NCI-H82 treated with DMSO at 0.1 percent for 48 hours (cell line): ENCODE measurements around the gene RAET1G.
"Not testable (repeated sequence)": the region's sequence is repeated elsewhere in the genome, so short reads cannot be mapped to it uniquely, and the experiment has no call there.

ENCODE experiments used
- DNase-seq: peaks from one replicate; lab custom pipeline; 2025; ENCODE audit not compliant: unreplicated experiment; lab: John Stamatoyannopoulos, UW

RAET1G gene

GRCh38 chr6:149954328-149954983, 31.5 kb upstream of the RAET1G start:
- DNase-seq: not testable (repeated sequence)

DNA sequence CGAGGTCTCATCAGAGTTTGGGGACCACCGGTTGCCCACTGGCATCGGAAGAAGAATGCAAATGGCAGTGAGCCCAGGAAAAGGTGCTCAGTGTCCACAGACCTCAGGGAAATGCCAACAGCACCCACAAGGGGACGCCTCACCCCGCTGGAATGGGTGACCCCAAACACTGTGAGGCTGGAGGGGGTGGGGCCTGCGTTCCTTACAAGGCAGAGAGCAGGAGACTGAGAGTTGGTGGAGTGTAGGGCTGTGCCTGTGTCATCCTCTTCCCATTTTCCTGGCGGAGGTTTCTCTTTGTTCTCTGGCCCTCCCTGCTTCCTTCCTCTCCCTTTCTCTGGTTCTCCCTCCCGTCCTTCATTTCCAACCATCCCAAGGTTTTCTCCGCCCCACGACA, 31.0 kb upstream of the RAET1G start:
- not testable (repeated sequence) for DNase-seq

- not testable (repeated sequence) for DNase-seq
These were observed 30.5 kb upstream of the RAET1G start for GRCh38 chr6:149953390-149953789.

- DNase-seq: no peak
These were observed 28.7 kb upstream of the RAET1G start for GRCh38 chr6:149951626-149952025.

- no peak for DNase-seq
These were observed 28.2 kb upstream of the RAET1G start for GRCh38 chr6:149951096-149951495.

- no peak for DNase-seq
These were observed 27.5 kb upstream of the RAET1G start for GRCh38 chr6:149950423-149950822.

DNA sequence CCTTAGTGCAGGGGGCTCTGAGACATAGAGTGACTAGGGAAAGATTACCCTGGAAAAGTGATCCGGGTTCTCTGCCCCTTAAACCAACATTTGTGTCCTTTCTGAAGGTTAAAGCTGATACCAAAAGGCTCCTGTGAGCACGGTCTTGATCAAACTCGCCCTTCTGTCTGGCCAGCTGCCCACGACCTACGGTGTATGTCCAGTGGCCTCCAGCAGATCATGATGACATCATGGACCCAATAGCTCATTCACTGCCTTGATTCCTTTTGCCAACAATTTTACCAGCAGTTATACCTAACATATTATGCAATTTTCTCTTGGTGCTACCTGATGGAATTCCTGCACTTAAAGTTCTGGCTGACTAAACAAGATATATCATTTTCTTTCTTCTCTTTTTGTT, 25.7 kb upstream of the RAET1G start:
- no peak for DNase-seq

GRCh38 chr6:149948011-149948410, 25.1 kb upstream of the RAET1G start:
- DNase-seq: no peak

DNA sequence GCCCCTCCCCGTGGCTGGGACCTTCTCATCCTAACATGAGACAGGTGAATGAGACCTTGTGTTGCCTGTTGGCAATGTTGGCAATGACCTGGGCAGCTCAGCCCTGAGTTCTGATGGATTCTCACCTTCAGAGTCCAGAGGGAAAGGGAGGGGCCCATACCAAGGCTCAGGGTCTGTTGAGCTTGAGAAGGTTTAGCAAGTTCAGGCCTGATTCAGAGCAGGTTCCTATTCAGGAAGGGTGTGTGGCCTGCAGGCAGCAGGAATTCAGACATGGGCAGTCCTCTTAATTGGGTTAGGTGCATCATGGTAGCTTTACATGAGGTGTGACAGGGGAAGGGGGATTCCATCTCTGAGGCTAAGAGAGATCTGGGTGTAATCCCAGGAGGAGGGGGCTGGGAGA, 24.6 kb upstream of the RAET1G start:
- not testable (repeated sequence) for DNase-seq

GRCh38 chr6:149946631-149947030, 23.7 kb upstream of the RAET1G start:
- not testable (repeated sequence) for DNase-seq

GRCh38 chr6:149945276-149945675, 22.4 kb upstream of the RAET1G start:
- not testable (repeated sequence) for DNase-seq

GRCh38 chr6:149943321-149943720, 20.4 kb upstream of the RAET1G start:
- not testable (repeated sequence) for DNase-seq

DNA sequence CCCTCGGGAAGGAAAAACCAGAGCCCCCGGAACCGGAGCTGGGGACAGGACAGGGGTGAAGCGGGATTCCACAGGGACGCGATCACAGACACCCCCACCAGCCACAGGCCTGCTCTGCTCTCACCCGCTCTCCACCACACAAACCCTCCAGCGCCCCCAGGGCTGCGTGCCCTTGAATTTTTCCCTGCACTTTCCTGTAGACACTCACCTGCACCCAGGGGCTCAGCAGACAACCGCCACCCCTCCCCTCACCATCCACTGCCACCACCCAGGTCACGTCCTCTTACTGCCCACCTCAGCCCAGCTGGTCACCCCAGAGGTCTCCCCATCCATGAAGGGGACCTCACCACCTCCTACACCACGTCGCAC, 19.5 kb upstream of the RAET1G start:
- DNase-seq: no peak

GRCh38 chr6:149941583-149942460, 18.9 kb upstream of the RAET1G start, which contains the start of gene ULBP2:
ULBP2 (plus strand) TSS chr6:149942014; CDS start chr6:149942073, 59 bp downstream.
- DNase-seq: peak; percentile 32

GRCh38 chr6:149940672-149940982, 17.7 kb upstream of the RAET1G start:
- DNase-seq: no peak

DNA sequence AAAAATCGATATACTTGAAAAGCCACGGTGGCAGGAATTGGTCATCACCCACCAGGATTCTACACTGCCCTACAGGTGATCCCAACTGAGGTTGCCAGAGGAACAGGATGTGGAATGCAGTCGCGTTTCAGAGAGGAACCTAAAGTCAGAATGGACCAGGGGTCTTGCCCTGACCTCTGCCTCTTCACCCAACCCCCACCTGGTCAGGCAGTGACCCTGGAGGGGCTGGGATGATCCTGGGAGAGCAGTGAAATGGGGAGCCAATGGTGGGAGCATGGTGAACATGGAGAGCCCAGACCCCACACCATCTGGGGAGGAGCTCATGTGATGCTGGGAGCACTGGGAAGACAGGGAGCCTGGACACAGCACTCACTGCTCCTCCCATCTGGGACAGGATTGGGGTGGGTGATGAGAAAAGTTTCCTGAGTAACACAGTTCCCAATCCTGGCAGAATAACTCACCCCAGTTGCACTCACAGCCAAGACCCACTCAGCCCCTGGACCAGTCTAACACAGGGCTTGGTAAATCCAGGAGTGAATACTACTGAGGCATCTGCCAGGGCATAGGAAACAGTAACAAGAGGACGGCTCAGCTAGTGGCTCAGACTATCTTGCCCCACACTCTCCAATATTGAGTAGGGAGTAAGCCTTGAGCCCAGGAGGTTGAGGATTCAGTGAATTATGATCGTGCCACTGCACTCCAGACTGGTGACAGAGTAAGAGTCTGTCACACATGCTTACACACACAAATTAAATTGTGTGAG, 17.2 kb upstream of the RAET1G start:
- DNase-seq: no peak

DNA sequence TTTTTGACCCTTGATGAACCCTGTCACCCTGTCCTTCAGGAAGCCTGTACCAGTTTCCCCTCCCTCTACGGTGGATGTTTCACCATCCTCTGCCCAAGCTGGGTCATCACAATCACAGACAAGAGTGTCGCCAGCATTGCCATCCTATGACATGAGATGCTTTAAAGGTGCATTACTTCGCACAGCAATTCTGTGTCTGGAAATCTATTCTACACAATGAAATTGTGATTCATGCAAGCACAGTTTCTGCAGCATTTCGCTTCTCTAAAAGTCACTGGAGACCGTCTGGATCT, 16.4 kb upstream of the RAET1G start:
- DNase-seq: no peak

GRCh38 chr6:149938571-149939355, 15.8 kb upstream of the RAET1G start:
- DNase-seq: no peak

DNA sequence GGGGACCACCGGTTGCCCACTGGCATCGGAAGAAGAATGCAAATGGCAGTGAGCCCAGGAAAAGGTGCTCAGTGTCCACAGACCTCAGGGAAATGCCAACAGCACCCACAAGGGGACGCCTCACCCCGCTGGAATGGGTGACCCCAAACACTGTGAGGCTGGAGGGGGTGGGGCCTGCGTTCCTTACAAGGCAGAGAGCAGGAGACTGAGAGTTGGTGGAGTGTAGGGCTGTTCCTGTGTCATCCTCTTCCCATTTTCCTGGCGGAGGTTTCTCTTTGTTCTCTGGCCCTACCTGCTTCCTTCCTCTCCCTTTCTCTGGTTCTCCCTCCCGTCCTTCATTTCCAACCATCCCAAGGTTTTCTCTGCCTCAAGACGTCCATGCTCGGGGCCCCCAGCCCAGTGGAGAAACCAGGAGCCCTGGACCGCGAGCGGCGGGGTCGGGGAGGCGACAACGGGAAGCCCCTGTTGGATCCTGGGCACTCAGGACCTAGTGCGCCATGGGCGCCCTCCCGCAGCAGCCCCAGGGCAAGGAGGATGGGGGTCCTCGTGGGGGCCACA, 15.2 kb upstream of the RAET1G start:
- DNase-seq: not testable (repeated sequence)

DNA sequence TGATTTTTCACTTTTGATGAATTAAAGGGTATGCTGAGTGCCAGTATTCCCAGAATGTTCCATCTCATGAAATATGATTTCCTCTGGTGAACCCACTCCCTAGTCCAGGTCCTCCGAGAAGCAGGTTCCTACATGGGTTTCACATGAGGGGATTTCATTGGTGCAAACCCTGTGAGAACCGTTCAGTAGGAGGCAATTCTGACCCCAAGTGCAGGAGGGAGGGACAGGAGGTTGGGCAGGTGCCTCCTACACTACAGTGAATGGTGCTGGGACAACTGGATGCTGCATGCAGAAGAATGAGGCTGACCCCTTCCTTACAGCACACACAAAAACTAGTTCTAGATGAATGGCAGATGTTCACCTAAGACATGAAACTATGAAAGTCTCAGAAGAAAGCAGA, 13.8 kb upstream of the RAET1G start:
- no peak for DNase-seq

DNA sequence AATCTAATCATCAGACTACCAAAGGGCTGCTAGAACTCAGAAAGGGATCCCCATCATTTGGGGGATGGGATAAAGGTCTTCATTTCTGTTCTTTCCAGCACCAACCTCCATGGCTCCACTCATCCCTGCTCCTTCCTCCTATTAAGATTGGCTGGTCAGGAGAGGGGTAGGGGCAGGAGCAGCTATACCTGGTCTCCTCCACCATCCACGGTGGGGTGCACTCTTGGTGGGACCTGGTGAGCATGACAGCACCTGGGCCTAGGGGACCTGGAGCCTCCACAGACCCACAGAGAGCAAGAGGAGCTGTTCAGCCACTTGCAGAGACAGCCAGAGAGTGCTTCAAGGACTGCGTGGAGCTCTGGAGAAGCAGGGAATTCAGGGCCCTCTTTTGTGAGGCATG, 12.7 kb upstream of the RAET1G start:
- no peak for DNase-seq
